GM21390 (cell line): ENCODE data around the gene KIF3C.
"Not testable (repeated sequence)": the region's sequence is repeated elsewhere in the genome, so short reads cannot be mapped to it uniquely, and the experiment has no call there.

Source experiments
- ATAC-seq: cut with Tn5 transposase; IDR thresholded peaks from one replicate; pipeline ENCODE4 v1.9.1; 2021; ENCODE audit not compliant: unreplicated experiment

Gene KIF3C

DNA sequence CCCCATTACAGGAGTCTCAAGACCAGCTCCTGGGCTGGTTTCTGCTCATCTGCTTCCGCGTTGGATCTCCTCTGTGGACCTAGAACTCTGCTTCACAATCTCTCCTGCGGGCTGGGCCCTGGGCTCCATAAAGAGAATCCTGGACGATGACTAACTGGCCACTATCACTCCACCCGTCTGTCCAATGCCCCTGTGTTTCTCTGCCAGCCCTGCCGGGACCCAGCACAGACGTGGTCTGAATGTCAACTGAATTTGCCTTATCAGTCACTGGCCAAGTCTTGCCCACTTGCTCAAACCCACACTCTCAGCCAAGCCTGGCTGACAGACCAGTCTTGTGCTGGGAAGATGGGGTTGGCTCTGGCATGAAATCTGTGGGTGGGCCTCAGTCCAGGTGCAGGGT lies 17.4 kb downstream of the KIF3C start:
- ATAC-seq = no peak

DNA sequence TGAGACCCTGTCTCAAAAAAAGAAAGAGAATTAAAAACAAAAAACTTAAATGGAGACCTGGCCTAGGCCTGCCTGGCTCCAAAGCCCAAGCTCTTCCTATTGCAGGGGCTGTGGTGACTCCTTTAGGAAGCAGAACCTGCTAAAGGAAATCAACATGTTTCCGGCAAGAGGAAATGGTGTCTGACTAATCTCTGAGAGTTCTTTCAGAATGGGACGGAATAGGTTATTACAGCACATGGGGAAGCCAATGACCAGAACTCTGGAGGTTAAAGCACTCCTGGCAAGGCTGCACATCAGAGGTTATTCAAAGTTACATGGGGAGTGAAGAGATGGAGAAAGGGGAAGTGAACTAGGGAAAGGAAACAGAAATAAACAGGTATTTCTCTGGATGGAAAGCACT lies 21.4 kb downstream of the KIF3C start:
- ATAC-seq = no peak

DNA sequence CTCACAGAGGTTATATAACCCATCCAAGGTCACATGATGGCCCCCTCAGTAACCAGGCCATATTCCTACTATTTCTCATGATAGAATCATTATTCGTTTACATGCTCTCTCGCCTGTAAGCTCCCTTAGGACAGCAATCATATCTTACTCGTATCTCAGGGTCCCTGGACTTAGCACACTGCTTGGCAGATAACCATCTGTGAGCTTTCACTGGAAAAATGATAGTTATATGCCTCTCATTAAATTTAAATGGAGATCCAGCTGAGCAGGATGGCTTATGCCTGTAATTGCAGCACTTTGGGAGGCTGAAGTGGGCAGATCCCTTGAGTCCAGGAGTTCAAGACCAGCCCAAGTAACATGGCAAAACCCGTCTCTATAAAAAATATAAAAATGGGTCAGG lies 21.9 kb downstream of the KIF3C start:
- no peak for ATAC-seq

DNA sequence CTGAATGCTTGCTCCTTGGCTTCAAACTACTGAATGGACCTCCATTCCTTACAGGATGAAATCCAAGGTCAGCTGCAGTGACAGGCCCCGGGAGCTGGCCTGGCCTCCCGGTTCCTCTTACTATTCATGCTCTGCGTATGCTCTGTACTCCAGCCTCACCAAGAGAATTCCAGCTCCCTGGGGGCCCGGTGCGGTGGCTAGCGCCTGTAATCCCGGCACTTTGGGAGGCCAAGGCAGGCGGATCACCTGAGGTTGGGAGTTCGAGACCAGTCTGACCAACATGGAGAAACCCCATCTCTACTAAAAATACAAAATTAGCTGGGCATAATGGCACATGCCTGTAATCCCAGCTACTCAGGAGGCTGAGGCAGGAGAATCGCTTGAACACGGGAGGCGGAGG lies 23.7 kb downstream of the KIF3C start:
- not testable (repeated sequence) for ATAC-seq

DNA sequence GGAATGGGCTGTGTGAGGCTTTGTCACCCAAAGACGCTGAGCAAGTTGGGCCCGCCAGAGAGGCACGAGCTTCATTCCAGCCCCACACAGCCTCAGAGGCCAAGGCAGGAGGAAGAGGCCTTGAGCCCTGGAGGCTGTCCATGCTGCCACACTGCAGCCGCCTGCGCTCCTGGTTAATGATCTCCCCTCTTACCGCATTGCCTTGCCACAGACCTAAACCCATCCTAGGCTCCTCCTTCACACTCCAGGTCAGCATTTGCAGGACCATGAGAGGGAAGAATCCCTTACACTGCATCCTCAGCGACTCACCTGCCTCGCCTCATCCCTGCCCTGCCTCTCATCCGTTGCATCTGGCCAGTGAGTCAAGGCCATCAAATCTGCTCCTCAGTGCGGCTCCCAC lies 24.6 kb downstream of the KIF3C start:
- no peak for ATAC-seq

DNA sequence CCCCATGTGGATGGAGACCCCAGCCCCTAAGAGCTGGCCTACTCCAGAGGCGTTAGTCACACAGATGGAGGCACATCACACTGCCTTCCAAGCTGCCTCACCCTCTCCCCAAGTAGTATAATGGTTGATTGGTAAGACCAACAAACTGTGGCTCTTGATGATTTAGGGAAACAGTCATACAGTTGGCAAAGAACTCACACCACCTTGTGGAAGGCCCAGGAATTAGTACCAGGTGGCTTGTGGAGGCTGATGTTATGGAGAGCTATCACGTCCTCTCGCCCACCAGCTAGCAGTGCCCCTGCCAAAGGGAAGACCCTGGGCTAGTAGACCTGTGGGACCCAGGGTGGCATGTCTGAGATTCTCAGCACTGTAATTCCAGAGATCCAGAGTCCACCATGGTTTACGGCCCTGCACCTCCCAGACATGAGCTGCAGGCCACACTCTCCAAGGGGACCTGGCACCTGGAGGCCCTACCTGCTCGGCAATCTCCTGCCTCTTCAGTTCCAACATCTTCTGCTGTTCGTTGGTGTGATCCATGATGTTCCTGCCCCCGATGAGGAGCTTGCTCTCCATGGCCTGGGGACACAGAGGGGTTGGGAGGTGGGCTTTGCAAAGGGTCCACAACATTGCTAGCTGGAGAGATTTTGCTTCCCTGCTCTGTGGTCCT lies 26.3 kb downstream of the KIF3C start:
- no peak for ATAC-seq

DNA sequence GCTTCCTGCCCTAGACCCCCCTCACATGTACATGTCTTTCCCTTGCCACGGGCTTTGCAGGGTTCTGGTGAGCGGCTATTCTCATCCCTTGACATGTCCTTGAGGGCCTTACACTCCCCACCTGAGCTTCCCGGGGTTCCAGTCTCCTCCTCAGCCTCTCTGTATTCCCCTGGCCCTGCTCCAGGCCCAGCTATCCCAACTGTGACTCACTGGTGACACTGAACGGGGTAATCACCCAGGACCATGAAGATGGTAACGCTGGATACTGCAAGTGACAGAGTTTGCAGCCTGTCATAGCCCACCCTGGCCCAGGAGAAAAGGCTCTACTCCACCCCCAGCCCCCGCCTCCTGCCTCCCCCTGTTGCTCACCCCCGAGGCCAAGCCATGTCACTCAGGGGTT lies 27.3 kb downstream of the KIF3C start:
- ATAC-seq = no peak

DNA sequence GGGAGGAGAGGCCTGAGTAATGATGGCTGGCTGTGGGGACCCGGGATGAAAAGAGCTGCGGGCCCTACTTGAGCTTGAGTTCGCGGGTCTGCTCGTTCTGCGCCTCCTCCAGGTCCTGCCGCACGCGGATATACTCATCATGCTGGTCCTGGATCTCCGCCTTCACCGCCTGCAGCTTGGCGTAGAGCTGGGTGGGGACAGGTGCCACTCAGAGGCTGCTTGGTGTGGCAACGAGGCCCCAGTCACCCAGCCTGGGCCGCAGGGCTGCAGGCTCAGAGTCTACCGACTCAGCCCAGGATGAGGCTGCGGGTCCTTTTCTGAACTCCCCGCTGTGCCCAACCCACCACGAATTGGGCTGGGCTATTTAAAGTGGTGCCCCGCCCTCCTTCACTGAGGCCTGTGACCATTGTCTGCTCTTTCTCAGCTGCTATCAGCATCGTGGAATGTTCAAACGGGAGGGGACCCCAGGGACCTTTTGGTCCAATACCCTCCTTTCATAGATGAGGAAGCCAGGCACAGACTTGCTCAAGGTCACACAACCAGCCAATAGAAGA lies 28.0 kb downstream of the KIF3C start:
- ATAC-seq = no peak

DNA sequence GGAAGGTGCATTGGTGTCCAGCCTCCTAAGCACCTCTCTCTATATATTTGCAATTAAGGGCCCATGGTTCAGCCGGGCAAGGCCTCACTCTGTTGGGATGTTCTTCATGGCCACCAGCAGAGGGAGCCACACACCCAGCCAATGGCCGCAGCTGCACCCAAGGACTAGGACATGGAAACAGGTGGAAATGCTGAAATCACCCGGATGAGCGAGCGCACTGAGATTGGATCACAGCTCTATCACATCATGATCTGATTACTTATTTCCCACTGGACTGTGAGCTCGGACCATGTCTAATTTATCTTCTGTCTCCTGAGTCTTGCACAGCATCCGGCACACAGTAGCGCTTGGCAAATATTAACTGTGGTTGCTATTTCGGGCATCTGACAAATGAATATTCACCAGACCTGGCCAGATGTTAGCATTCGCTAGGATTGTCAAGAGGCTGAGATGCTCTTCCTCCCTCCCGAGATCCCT lies 31.2 kb downstream of the KIF3C start:
- ATAC-seq = no peak

DNA sequence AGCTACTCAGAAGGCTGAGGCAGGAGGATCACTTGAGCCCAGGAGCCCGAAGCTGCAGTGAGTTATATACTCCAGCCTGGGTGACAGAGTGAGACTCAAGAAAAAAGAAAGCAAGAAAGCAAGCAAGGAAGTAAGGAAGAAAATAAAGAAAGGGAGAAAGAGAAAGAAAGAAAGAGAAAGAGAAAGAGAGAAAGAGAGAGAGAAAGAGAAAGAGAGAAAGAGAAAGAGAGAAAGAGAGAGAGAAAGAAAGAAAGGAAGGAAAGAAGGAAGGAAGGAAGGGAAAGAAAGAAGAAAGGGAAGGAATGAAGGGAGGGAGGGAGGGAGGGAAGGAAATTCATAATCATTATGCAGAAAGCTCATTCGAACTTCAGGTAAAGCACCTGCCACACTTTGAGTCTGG lies 33.9 kb downstream of the KIF3C start:
- ATAC-seq = no peak

DNA sequence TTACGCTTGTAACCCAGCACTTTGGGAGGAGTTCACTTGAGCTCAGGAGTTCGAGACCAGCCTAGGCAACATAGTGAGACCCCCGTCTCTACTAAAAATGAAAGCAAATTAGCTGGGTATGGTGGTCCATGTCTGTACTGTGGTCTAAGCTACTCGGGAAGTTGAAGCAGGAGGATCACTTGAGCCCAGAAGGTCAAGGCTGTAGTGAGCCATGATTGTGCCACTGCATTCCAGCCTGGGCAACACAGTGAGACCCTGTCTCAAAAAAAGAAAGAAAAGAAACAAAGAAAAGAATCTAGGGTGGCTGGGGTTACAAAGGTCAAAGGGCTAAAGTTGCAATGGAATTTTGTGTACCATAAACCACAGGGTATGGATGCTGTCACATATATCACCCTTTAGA lies 41.3 kb downstream of the KIF3C start:
- ATAC-seq = no peak

DNA sequence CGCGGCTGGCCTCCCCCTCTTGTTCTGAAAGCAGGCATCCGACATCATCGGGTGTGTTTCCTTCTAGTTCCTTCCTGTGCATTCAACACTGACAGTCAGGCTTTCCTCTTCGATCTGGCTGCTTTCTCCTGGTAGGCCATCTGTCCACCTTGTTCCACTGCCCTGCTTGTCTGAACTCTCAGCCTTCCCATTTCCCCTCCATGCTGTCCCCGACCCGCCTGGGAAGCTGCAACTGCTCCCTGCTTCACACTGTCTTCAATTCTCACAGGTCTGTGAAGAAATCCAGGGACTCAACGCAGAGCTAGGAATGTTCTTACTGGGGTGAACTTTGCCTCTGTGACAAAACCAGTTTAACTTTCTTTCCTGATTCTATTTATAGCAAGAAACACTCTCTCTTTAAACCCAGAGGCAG lies 43.0 kb downstream of the KIF3C start:
- no peak for ATAC-seq

DNA sequence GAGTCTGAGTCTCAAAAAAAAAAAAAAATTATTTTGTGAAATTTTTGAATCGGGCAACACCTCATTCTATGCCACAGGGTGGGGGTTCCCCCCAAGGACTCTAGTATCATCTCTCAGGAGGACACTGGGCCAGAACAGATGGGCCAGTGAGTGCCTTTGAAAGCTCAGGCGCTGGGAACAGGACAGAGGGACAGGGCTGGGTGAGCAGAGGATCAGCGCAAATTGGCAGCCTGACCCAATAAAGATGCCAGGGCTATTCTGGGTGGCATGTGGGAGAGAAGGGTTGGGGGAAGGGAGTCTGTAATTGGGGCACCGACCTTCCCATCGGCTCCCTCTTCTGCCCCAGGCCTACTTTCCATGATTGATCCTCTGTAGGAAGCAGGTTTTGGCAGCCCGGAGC lies 44.0 kb downstream of the KIF3C start:
- no peak for ATAC-seq

DNA sequence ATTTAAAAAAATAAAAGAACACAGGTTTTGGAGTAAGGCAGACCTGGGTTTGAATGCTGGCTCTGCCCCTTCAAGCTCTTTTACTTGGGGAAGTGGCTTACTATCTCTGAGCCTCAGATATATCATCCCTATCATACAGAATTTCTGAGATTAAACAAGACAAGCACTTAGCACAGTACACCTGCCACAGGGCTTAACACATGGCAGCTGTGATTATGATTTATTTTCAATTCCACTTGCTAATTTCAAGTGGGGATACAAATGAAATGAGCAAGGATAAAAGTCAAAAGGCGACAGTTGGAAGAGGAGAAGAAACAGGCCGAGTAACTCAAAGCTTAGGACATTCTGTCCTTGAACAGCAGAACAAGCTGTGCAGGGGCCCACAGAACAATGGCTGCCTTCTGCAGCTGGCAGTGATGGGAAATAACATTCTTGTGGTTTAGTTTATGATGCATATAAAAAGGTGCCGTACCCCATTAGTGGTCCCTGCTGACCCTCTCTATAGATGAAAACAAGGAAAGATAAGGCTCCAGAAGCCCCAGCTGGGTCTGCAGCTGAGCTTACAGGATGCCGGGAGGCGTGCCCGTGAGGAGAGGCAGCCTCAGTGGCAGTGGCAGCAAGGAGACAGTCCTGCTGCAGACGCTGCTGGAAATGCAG lies 45.3 kb downstream of the KIF3C start:
- no peak for ATAC-seq

DNA sequence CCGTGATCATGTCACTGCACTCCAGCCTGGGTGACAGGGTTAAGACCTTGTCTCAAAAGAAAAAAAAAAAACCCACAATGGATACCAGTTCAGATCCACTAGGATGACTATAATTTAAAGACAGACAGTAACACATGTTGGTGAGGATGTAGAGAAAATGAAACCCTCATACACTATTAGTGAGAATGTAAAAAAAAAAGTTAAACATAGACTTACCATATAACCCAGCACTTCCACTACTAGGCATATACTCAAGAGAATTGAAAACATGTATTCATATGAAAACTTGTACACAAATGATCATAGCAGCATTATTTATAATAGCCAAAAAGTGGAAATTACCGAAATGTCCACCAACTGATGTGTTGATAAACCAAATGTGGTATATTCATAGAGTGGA lies 48.7 kb downstream of the KIF3C start:
- no peak for ATAC-seq

DNA sequence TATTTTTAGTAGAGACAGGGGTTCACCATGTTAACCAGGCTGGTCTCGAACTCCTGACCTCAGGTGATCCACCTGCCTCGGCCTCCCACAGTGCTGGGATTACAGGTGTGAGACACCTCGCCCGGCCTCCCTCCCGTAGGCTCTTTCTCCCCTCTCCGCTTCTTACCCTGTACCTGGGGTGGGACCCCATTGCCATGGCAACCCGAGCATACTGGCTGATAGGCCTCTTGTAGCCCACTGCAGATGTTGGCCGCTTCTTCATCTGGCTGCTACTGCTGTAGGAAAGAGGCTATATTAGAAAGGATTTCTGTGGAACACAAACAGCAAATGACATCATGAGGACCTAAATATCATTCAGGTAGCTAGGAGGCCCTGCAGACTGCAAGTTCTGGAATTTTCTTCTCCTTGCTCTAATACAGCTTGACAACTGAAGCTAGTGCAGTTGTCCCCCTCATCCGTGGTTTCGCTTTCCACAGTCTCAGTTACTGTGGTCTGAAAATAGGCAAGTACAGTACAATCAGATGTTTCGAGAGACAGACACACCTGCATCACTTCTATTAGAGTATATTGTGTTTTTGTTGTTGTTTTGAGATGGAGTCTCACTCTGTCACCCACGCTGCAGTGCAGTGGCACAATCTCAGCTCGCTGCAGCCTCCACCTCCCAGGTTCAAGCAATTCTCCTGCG lies 52.4 kb downstream of the KIF3C start:
- ATAC-seq = no peak

DNA sequence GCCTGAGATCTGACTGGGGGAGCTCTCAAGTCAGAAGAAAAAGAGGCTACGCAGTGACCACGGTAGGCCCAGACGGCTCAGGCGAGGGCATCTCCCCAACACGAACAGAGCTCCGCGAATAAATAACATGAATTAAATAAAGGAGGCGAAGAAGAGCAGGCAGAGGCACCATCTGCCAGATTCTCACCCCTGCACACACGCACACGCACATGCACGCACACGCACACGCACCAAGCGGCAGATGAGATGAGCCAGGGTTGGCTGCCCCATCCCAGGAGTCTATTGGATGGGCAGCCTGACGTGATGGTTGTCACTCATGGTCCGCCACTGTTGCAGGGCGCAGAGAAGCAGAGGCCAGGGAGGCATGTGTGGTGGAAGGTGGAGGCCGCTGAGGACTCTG lies 53.6 kb downstream of the KIF3C start:
- no peak for ATAC-seq

DNA sequence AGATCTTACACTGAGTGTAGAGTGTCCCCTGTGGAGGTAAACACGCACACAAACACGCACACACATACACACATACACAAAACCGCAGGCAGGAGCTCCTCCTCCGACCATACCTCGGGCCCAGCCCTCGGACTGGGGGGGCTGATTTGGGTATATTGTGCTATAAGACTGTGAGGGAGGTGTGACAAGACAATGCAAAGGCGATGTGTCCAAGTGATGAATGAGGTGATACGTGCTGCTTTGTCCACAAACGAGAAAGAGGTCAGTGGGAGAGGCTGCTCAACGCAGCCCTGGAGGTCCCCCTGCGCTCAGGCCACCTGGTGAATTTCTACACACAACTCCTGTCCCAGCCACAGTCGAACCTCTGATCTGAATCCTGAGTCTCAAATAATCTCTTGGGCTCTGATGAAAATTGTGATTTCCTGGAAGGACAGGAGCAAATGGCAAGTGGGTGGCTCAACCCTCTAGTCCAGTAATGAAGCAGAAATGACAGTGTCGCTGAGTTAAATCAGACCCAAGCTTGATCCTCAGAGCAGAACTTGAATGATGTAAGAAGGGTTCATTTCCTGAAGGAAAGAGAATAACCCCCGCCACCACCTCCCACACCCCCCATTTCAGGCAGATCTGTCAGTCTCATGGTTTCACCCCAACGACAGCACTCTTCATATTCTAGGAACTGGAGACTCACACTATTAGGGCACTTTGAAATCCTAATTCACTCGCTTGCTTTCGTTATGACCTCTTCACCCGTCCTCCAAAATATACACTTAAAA lies 55.1 kb downstream of the KIF3C start:
- no peak for ATAC-seq

DNA sequence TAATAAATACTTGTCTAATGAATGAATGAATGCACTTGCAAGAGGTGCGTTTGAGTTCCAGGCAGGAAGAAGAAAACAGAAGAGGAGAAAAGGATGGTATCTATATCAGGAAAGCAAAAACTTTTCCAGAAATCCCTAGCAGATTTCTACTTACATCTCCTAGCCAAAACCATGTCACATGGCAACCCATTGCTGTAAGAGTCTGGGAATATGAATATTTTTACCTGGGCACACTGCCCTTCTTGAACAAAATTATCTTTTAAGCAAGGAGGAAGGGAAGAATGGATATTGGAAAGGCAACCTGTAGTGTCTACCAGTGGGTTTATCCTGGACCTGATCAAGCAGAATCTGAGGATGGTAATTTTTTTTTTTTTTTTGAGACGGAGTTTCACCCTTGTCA lies 59.8 kb downstream of the KIF3C start:
- ATAC-seq = no peak

DNA sequence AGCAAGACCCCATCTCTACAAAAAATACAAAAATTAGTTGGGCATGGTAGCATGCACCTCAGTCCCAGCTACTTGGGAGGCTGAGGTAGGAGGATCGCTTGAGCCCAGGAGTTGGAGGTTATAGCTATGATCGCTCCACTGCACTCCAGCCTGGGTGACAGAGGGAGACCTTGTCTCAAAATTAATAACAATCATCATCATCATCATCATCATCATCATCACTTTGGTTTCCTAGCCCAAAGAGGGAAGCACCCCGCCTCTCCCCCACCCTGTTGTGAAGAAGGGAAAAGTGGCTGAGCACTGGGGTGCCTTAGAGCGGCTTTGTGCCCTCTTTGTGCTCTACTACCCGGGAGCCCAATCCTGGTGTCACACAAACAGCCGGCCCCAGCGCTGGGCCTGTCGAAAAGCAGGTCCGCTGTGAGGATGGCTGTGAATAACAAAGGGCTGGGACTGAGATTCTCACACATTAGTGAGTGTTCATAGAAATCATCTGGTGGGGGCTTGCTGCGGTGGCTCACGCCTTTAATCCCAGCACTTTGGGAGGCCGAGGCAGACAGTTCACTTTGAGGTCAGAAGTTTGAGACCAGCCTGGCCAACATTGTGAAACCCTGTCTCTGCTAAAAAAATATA lies 61.4 kb downstream of the KIF3C start:
- no peak for ATAC-seq

DNA sequence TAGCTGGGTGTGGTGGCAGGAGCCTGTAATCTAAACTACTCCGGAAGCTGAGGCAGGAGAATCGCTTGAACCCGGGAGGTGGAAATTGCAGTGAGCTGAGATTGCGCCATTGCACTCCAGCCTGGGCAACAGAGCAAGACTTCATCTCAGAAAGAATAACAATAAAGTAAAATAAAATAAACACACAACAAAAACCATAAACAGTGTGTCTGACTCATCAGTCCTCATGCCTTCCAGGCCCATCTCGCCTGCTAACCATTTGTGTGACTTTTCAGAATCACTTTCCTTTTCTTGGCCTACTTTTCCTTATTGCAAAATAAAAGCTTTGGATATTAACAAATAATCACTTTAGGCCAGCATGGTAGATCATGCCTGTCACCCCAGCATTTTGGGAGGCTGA lies 62.0 kb downstream of the KIF3C start:
- ATAC-seq = no peak
